Ascending aorta (tissue), 2 donors: ENCODE measurements around the gene LYVE1. TPM values are rescaled to one million over a fixed set of nuclear protein-coding genes. Genes with fewer than 3 reads are reported as not detected.
A peak's percentile ranks its signal among the peaks of the same experiment; 100 is the strongest.

ENCODE experiments used
- DNase-seq, 2 donors: peaks; one replicate each; pipeline ENCODE4 v3.0.0-alpha.2; 2019; ENCODE audit warnings: low spot score in 2 of 2
- H3K27ac ChIP-seq, 2 donors: fragments of 200-600 bp; sonication (generic); one replicate each; pipeline ENCODE4 v1.5.1; 2016 to 2017; ENCODE audit warnings: mild to moderate bottlenecking in 1 of 2
- H3K27me3 ChIP-seq: fragments of 200-600 bp; sonication (generic); one replicate; pipeline ENCODE4 v1.5.1; 2017
- H3K36me3 ChIP-seq, 2 donors: fragments of 200-600 bp; sonication (generic); one replicate each; pipeline ENCODE4 v1.5.1; 2016
- H3K4me1 ChIP-seq, 2 donors: fragments of 200-600 bp; sonication (generic); one replicate each; pipeline ENCODE4 v1.5.1; 2016 to 2017; ENCODE audit warnings: mild to moderate bottlenecking in 1 of 2
- H3K4me3 ChIP-seq, 2 donors: fragments of 200-600 bp; sonication (generic); one replicate each; pipeline ENCODE4 v1.5.1; 2016 to 2017; ENCODE audit warnings: mild to moderate bottlenecking in 1 of 2
- H3K9me3 ChIP-seq, 2 donors: fragments of 200-600 bp; sonication (generic); one replicate each; pipeline ENCODE4 v1.5.1; 2016
- CTCF ChIP-seq, 3 experiments: fragments of 200-600 bp in 2 of 3; fragments of 450-650 bp in 1 of 3; sonication (generic) in 2 of 3; IDR thresholded peaks; one replicate each; pipeline ENCODE4 v1.5.1; 2016 to 2019; ENCODE audit warnings: antibody characterized with exemption in 3 of 3, mild to moderate bottlenecking in 1 of 3, moderate library complexity in 1 of 3
- intact Hi-C: fragments of 100-400 bp; cut with DNase I; formaldehyde crosslinking; loops from one replicate; pipeline ENCODE4 v1.15.1; 2023
- total RNA-seq: library from RNA; depleted of rRNA; stranded (reverse); fragments of >200 nt; gene quantifications from one replicate; pipeline ENCODE4 v1.1.0, GENCODE V29; 2016

The LYVE1 gene
- total RNA-seq, 1 donor from 2014 or later: 66.3 TPM

GRCh38 chr11:10591741-10592140, 23.3 kb upstream of the LYVE1 start:
- intact Hi-C loops: no loop called here
- no peaks in the 10 kb centered on the region for H3K9me3 ChIP-seq
- no peak overlapping the region for H3K4me3 ChIP-seq
- TF ChIP-seq CTCF (IDR thresholded peaks at IDR 0.05): no peak
- peak overlapping the region; percentile 93 to 95 for H3K27ac ChIP-seq
- H3K4me1 ChIP-seq: peaks cover 23 to 35% of the 10 kb centered on the region in 2 donors
- H3K36me3 ChIP-seq: peaks cover 49 to 67% of the 10 kb centered on the region in 2 donors
- no peaks in the 10 kb centered on the region for H3K27me3 ChIP-seq
- no peak for DNase-seq

GRCh38 chr11:10590218-10590915, 21.9 kb upstream of the LYVE1 start:
- TF ChIP-seq CTCF (IDR thresholded peaks at IDR 0.05): no peak
- Histone ChIP-seq H3K27me3 (no peaks in the 10 kb centered on the region), H3K27ac (peak overlapping the region; percentile 93 to 95), H3K36me3 (peaks cover 46 to 60% of the 10 kb centered on the region in 2 donors), H3K9me3 (no peaks in the 10 kb centered on the region), H3K4me3 (no peak overlapping the region), H3K4me1 (peaks cover 23 to 47% of the 10 kb centered on the region in 2 donors)
- no peak for DNase-seq
- intact Hi-C loops: no loop called here

- H3K4me1 ChIP-seq: peaks cover 23 to 59% of the 10 kb centered on the region in 2 donors
- no peak for DNase-seq
- intact Hi-C loops: no loop called here
- TF ChIP-seq CTCF (IDR thresholded peaks at IDR 0.05): no peak
- H3K36me3 ChIP-seq: peaks cover 38 to 62% of the 10 kb centered on the region in 2 donors
- no peaks in the 10 kb centered on the region for H3K27me3 ChIP-seq
- no peaks in the 10 kb centered on the region for H3K9me3 ChIP-seq
- no peak overlapping the region for H3K4me3 ChIP-seq
- H3K27ac ChIP-seq: peak overlapping the region; percentile 93 to 95
These were observed 20.4 kb upstream of the LYVE1 start for GRCh38 chr11:10588904-10589303.

GRCh38 chr11:10587995-10588394, 19.5 kb upstream of the LYVE1 start:
- no peak for TF ChIP-seq CTCF (IDR thresholded peaks at IDR 0.05)
- Histone ChIP-seq H3K9me3 (no peaks in the 10 kb centered on the region), H3K36me3 (peaks cover 31 to 62% of the 10 kb centered on the region in 2 donors), H3K27me3 (no peaks in the 10 kb centered on the region), H3K27ac (peak overlapping the region; percentile 93 to 95), H3K4me3 (no peak overlapping the region), H3K4me1 (peaks cover 20 to 60% of the 10 kb centered on the region in 2 donors)
- no peak for DNase-seq
- intact Hi-C loops: loop anchor here (1.0 to 2.0 kb wide), 2 partner anchors 31 to 108 kb away; no protein-coding TSS in a partner anchor

- peak overlapping the region; percentile 93 to 95 for H3K27ac ChIP-seq
- no peak for DNase-seq
- H3K9me3 ChIP-seq: no peaks in the 10 kb centered on the region
- no peaks in the 10 kb centered on the region for H3K27me3 ChIP-seq
- intact Hi-C loops: loop anchor here (1.0 to 2.0 kb wide), 2 partner anchors 31 to 109 kb away; no protein-coding TSS in a partner anchor
- peaks cover 31 to 68% of the 10 kb centered on the region in 2 donors for H3K36me3 ChIP-seq
- H3K4me3 ChIP-seq: no peak overlapping the region
- no peak for TF ChIP-seq CTCF (IDR thresholded peaks at IDR 0.05)
- peaks cover 16 to 57% of the 10 kb centered on the region in 2 donors for H3K4me1 ChIP-seq
These were observed 18.9 kb upstream of the LYVE1 start for GRCh38 chr11:10587388-10587787.
